ENCODE results near the gene LSM2.
"Not testable (repeated sequence)": the region's sequence is repeated elsewhere in the genome, so short reads cannot be mapped to it uniquely, and the experiment has no call there.

LSM2 gene

DNA sequence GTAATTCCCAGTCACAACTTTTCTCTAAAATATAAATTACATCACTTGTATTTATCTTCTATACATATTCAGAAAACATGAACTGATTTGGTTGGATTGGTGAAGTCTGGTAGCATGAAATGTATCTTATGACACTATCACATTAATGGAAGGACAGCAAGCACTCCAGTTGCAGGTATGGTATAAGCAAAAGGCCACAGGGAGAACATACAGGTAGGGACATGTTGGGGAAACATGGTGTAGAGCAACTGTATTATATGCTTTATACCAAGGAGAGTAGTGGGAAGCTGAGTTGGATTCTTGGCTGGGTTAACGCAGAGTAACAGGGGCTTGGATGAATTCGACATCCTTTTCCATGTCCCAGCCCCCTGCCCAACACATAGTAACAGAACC is 9.8 kb downstream of the LSM2 start:
- no peak for DNase-seq

DNA sequence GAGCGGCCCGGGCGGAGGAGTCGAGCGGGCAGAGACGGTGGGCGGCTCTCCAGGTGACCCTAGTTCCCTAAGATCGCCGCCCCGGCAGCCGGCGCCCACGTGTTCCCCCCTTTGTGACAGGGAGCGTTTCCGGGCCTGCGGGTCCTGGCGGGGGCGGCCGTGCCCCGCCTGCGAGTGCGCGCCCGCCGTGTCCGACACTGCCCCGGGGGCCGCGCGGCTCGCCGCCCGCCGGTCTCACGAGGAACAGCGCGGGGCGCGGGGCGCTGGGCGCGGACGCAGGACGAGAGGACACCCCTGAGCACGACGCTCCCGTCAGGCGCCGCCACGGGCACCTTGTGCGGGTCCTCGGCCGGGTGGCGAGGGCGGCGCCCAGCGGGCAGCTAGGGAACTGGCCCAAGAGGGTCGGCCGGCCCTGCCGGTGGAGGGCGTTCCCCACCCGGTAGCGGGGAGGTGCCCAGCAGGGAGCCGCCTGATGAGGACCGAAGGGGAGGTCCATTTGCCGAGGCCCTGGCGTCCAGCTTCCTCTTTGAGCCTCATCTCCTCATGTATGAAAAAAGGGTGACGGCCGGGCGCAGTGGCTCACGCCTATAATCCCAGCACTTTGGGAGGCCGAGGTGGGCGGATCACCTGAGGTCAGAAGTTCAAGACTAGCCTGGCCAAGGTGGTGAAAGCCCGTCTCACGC is 11.0 kb downstream of the LSM2 start, which contains the start of gene VARS1:
VARS1 (minus strand) TSS at position 137 of the 683 bp plus-strand sequence. CDS start 535 bp downstream, outside the sequence.
- peak; percentile 71 for DNase-seq

DNA sequence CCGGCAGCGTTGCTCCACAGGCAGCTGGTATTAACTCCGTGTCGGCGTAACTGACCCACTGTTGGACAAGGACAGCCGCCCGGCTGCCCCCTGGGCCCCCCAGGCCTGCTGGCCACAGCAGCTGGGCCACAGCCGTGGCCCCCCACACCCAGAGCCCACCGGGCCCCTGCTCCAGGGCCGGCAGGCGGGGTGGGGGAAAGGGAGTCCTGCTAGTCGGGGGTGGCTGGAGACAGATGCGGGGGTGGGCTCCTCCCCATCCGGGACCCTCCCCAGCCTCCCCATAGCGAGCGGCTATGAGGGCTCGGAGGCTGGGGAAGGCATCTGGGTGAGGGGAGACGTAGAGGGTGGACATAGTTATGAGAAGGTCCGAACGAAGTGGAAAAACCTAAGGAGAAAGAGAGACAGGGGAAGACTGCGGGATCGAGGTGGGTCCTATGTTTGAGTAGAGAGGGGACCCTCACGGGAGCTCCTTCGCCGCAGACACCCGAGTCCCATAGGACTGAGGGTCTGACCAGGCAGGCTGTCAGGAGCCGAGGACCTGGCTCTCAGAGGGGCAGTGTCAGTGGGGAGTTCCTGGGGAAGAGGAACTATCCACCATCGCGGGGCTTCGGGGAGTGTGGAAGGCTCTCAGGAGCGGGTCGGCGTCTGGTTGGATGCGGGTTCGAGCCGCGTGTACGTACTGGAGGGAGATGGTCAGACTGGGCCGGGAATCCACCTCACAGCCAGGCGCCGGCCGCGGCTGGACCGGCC is 11.7 kb downstream of the LSM2 start:
- DNase-seq = no peak

DNA sequence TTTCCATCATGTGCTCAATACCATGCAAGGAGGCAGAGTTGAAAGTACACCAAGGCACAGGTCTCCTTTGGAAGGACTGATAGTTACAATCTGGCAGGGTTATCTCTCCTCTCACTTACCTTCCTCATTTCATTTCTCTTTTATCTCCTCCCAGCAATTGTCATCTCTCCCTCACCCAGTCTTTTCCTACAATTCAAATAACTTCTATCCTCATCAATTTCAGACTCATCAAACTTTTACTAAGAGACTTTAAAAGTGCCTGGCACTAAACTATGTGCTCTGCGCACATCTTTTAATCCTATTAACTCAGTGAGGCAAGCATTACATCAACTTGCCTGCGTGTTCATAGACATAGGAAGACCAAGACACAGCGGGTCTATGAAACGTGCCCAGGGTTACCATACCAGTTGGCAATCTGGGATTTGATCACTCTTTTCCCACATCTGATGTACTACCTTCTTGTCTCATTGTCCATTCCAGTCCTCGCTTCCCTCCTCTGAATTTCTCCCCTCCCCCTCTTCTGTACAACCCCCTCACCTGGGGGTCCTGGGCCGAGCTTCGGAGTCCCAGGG is 12.4 kb downstream of the LSM2 start:
- DNase-seq = no peak

DNA sequence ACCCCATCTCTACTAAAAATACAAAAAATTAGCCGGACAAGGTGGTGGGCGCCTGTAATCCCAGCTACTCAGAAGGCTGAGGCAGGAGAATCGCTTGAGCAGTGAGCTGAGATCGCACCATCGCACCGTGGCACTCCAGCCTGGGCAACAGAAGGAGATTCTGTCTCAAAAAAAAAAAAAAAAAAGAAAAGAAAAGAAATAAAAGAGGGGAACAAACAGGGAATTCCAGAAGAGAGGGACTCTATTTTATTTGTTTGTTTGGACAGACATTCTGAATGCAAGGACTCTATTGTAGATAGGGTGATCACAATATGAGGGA is 12.9 kb downstream of the LSM2 start:
- not testable (repeated sequence) for DNase-seq

DNA sequence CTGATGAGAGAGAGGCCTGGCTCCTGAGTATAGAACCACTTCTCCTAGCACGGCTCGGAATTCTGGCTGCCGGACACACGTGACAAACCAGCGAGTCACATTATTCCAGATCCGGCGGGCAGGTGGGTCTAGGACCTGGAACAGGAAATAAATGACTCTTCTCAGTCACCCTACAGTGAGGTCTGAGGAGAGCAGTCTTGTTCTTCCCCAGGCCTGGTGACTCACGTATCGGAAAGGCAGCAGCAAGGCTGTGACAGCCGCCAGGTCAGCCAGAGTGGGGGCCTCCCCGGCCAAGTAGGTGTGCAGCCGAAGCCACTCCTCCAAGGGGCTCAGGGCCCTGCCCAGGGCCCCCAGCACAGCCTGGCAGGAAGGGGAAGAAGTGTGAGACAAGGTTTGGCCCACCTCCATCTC is 14.0 kb downstream of the LSM2 start:
- DNase-seq = no peak

DNA sequence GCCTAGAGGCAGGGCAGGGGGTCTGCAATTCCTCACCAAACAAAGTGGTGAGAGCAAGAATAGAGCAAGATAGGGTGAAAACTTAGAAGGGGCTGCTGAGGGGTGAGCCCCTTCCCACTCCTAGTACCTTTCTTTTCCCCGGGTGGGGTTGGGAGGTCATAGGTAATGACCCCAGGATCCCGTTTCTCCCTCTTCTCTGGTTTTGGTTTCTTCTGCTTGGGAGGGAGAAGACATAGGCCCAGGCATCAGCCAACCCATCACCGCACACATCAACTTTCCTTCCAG is 14.7 kb downstream of the LSM2 start:
- no peak for DNase-seq

DNA sequence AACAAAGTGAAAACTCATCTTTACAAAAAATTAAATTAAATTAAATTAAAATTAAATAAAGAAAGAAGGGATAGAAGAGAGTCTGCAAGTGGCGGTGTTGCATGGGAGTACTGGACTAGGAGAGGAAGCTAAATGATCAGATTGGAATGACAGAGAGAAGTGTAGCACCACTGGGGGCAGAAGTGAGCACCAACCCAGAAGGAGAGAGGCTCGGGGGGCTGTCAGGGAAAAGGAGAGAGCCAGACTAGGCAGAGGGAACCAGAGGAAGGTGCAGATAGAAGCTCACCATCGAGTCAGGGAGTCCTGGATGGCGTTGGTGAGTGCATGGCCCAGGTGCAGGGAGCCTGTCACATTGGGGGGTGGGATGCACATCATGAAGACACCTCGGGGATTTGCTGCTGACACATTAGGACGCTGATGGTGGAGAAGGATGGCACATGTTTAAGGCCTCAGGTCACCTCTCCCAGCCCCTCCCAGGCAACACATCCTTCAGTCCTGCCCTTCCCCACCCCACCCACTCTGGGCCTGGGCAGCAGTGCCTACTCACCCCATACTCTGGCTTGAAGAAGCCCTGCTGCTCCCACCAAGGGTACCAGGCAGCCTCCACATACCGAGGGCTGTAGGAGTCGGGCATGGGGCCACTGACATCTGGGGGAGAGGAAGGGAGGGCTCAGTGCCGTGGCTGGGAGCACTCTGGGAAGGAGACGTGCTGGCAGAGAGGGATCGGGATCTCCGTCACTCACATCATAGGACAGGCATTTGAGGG is 15.3 kb downstream of the LSM2 start:
- no peak for DNase-seq

DNA sequence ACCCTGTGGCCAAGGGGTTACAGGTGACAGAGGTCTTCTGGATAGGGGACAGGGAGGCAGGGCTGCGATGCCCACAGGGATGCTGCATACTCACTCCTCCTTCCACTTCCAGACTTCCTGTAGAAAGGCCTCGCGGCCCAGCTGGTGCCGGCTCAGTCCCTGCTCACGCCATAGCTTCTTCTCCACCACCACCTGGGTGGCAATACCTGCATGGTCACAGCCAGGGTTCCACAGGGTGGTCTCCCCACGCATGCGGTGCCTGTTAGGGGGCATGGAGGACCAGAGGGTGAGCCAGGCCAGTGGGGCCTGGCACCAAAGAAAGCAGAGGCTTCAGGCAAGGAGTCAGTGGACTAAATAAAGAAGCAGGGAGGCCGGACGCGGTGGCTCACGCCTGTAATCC is 21.3 kb downstream of the LSM2 start:
- no peak for DNase-seq

DNA sequence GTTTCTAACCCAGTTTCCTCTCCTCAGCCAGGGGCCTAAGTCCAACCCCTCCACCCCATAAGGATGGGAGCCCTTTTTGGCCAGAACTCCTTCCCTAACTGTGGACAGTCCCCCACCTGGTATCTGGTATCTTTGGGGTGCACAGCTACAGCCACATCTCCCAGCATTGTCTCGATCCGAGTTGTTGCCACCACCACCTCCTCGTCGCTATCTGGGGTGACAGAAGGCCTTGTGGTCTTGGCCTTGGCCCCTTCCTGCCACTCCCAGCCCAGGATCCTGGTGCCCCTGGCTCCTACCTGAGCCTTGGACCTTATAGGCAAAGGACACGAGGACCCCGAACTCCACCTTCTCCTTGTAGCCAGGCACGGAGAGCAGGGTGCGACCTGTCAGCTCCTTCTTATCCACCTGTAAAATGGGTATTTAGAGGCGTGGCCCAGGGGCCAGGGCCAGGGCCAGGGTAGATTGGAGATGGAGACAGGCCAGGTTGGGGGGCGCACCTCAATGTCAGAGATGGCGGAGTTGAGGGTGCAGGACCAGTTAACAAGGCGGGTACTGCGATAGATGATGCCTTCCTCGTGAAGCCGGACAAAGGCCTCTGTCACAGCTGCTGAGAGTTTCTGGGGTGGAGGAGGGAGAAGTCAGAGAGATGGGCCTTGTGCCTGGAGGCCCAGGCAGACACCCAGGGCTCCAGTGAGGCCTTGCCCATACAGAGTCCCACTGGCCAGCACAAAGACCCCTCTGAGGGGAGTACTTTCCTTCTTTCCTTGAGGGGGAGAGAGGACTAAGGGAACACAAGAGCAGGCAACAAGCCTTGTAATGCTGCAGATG is 22.5 kb downstream of the LSM2 start:
- no peak for DNase-seq

DNA sequence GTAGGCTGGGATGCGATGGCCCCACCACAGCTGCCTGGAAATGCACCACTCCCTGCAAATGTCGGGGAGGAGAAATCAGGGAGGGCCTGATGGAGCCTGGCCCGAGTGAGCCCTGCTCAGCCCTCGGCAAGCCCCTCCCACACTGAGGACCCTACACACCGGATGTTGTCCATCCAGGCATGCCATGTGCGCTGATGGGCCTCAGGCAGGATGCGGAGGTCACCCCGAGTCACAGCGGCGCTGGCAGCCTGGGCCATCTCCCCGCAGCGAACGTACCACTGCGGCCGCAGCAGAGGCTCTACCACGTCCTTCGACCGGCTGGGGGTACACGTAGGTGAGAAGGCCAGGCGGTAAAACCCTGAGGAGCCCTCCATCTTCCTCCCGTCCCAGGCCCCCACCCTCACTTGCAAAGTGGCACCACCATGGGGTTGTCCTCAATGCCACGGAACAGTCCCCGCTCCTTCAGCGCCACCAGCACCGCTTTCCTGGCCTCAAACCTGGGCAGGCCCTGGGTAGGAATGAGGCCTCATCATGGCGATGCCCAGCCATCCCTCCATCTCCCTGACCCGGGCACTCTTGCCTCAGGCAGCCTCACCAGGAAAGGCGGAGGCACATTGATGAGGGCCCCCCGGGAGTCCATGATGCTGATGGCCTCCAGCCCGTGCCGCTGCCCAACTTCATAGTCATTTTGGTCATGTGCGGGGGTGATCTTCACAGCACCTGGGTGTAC is 24.5 kb downstream of the LSM2 start:
- DNase-seq = no peak

DNA sequence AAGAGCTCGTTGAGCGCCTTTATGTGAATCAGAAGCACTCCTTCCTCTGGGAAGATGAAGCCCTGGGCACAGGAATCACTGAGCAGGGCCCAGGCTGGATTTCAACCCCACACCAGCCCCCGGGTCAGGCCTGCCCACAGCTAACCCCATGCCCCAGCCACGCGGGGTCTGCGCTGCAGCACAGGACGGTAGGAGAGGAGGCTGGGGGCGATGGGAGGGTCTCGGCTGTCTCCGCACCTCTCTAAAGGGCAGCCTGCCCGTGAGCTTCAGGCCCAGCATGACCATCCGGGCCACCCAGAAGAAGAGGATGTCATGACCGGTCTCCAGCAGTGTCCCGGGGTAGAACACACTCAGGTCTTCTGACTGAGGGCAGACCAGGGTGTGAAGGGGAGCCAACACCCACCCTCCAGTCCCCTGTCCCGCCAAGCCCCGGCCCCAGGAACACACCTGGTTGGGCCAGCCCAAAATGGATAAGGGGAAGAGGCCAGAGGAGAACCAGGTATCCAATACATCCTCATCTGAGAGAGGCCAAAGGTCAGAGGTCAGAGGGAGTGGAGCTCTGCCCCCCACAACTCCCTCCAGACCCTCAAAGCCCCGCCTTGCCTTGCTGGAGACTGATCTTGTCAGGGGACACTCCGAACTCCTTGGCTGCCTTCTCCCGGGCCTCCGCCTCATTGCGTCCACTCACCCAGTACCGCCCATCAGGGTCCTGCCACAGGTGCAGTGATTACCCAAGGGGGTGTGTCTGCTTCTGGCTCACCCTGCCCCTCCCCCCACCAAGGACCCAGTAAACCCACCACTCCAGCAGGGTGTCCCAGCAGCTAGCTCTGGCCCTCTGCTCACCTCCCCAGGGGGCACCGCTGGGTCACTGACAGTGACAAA is 25.3 kb downstream of the LSM2 start:
- DNase-seq = no peak

DNA sequence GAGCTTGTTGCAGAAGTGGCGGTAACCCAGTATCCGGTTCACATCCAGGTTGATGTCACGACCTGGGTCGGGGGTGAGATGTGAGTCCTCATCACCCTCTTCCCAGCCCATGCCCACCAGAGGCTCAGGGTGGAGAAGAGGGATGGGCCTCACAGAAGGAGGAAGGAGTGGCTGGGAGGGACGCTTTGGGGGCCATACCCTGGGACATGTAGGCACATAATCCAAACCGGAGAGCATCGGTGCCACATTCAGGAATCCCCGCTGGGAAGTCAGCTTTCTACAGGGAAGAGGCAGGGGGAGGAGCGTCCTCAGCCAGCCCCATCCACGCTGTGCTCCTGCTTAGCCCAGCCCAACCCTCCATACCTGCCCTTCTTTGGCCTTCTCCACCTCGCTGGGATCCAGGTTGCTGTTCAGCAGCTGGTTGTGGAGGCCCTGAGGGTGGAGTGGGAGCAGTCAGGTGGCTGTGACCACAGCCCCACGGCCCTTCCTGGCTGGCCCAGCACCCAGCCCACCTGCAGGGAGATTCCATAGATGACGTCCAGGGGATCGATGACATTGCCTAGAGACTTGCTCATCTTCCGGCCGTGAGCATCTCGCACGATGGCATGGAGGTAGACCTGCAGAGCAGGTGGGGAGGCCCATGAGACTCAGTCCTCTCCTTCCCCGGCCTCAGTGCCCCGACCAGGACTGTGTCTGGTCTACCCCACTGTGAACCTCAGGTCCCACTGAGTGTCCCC is 26.1 kb downstream of the LSM2 start:
- no peak for DNase-seq

DNA sequence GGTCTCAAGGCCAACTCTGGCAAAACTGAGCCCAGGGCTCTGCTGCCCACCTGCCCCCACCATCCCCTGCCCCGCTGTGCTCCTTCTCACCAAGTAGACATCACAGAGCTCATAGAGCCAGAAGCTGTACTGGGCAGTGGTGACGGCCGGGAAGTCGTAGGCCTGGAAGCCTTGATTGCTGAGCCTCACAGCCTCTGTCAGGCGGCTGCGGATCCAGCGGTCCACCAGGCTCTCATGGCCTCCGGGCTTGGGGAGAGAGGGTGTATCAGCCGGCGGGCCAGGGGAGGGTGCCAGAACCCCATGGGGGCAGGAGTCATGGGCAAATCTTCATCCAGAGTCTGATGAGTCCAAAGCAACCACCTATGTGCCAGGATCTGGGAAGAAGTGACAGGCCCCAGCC is 26.9 kb downstream of the LSM2 start:
- no peak for DNase-seq

DNA sequence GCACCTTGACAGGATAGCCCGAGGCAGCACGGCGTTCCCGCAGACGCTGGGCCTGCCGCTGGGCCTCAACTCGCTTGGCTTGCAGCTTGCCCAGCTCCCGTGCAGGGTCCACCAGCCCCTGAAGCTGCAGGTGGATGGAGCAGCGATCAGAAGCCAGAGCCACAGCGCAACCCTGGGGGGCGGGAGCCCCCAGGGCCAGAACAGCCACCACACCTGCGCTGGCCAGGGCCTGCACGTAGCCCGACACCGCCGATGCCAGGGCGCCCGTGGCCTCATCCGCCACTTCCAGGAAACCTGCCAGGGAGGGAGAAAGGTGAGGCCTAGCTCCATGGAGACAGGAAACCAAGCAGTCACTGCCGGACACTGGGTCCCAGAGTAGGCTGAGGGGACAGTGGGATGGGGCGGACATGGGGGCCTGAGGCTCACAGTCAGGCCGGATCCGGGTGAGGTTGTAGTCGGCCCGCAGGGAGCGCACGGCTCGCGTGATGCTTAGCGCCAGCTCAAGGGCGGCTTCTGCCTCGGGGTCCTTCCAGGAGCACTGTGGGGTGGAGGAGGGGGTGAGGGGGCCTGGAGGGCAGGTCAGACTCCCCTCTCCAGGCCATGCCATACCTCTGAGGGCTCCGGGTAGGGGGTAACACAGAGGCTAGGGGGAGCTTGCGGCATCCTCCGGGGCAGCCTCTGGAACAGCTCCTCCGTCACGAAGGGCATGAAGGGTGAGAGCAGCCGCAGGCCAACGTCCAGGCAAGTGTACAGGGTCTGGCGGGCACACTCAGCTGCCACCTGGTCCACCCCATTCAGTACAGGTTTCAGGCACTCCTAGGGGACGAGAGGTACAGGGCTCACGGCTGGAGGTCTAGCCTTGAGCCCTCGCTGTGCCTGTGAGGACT is 27.5 kb downstream of the LSM2 start:
- no peak for DNase-seq

DNA sequence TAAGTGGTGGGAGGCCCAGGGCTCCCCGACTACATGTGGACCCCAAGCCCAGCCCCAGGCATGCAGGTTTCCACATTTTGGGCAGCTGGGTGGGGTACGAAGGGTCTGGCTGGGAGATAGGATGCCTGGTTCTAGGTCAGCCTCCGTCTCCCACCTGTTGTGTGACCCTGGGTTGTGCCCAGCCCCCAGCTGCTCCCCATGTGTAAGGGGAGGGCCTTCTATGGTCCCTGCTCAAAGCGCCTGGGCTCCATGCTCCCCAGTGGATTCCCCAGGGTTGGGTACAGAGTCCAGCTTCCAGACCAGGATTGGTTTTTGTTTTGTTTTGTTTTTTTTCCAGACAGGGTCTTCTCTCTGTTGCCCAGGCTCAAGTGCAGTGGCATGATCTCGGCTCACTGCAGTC is 28.6 kb downstream of the LSM2 start:
- no peak for DNase-seq

DNA sequence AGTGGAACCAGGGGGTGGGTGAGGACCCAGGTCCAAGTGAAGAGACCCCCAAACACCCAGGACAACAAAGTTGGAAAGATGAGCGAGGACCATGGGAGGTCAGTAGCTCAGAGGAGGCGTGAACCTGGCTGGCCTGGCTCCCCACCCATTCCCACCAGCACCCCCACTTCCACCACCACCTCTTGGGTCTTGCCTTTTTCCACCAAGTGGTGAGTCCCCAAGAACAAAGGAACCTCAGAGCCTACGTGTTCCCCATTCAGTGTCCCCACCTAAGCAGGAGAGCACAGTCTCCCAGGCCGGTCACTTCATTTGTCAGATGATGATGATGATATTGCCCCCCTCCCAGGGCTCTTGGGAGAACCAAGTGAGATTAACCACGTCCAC is 29.1 kb downstream of the LSM2 start:
- no peak for DNase-seq

DNA sequence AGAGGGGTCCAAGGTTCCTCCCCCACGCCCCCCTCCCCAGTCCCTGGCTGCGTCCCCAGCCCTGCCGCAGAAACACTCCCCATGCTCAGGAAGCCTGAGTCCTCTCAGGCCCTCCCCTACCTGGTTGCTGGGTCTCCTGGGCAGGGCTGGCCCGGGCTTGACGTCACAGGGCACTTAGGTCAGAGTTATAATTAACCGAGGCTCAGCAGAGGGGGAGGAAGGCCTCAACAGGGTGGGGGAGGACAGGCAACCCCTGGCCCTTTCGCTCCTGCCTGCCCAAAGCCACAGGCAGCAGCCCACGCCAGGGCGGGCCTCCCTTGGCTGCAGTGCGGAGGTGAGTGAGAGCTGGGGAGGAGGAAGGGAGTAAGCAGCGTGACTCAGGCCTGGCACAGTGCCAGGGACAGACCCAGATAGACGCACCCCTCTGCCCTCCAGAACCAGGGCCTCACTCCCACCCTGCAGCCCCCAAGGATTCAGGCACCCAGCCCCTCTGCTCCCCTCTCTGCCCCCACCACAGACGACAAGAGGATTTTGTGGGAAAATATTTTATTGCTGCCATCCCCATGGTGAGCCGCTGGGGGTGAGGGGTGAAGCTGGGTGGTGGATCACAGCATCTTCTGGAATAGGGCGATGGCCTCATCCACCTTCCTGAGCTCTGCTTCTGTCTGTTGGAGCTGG is 29.6 kb downstream of the LSM2 start, which contains the start of gene VWA7:
VWA7 (minus strand) TSS at position 340 of the 678 bp plus-strand sequence. CDS start 549 bp downstream, outside the sequence.
- peak; percentile 46 for DNase-seq
